Natural killer cell (primary cell): ENCODE data around the gene PTPRCAP. TPM values are rescaled to one million over a fixed set of nuclear protein-coding genes. Genes with fewer than 3 reads are reported as not detected.

Source experiments
- ATAC-seq, 3 donors: fragments of 150-1000 bp in 2 of 3; fragments of 200-7000 bp in 1 of 3; cut with Tn5 transposase; 1 replicate in 1 of 3; 2 replicates in 2 of 3; pipeline ENCODE4 v1.10.0; 2021; ENCODE audit warnings: mild to moderate bottlenecking in 2 of 3, moderate library complexity in 2 of 3
- DNase-seq, 2 donors: peaks; one replicate each; pipeline versions ENCODE4 v3.0.0 to v3.0.0-alpha.2; 2013 to 2021; ENCODE audit warnings: mixed read lengths in 1 of 2
- H3K27ac ChIP-seq: one replicate; pipeline ENCODE4 v1.5.1; 2013; ENCODE audit warnings: mild to moderate bottlenecking, low read length
- H3K27me3 ChIP-seq: one replicate; pipeline ENCODE4 v1.6.1; 2013; ENCODE audit warnings: low read length; ENCODE audit not compliant: control insufficient read depth, insufficient read depth
- H3K36me3 ChIP-seq: one replicate; pipeline ENCODE4 v1.6.1; 2013; ENCODE audit warnings: low read length; ENCODE audit not compliant: control insufficient read depth, insufficient read depth
- H3K4me1 ChIP-seq: one replicate; pipeline ENCODE4 v1.6.1; 2013; ENCODE audit warnings: low read length; ENCODE audit not compliant: control insufficient read depth, insufficient read depth
- H3K4me3 ChIP-seq: one replicate; pipeline ENCODE4 v1.5.1; 2013; ENCODE audit warnings: low read length
- H3K9me3 ChIP-seq: one replicate; pipeline ENCODE4 v1.6.1; 2013; ENCODE audit warnings: low read length; ENCODE audit not compliant: control insufficient read depth, insufficient read depth
- H3K27ac Mint-ChIP-seq, 2 donors: one replicate each; pipeline ENCODE4 v1.8.0; 2022; ENCODE audit warnings: mild to moderate bottlenecking in 2 of 2, mixed read lengths in 2 of 2, moderate library complexity in 1 of 2
- H3K27me3 Mint-ChIP-seq, 2 donors: one replicate each; pipeline ENCODE4 v1.8.0; 2022; ENCODE audit warnings: low read depth in 2 of 2, mixed read lengths in 2 of 2
- H3K36me3 Mint-ChIP-seq: one replicate; pipeline ENCODE4 v1.8.0; 2022; ENCODE audit warnings: mixed read lengths
- H3K4me1 Mint-ChIP-seq, 2 donors: one replicate each; pipeline ENCODE4 v1.8.0; 2022; ENCODE audit warnings: mixed read lengths in 2 of 2
- H3K4me3 Mint-ChIP-seq: one replicate; pipeline ENCODE4 v1.8.0; 2022; ENCODE audit warnings: mild to moderate bottlenecking, moderate library complexity, mixed read lengths
- H3K9me3 Mint-ChIP-seq, 2 donors: one replicate each; pipeline ENCODE4 v1.8.0; 2022; ENCODE audit warnings: mixed read lengths in 2 of 2
- WGBS: methylation state at CpG from one replicate; pipeline ENCODE4 v1.1.7; 2013; ENCODE audit warnings: missing lambda C conversion rate; ENCODE audit not compliant: insufficient coverage; 5-methylcytosine and 5-hydroxymethylcytosine counted together
- intact Hi-C: fragments of 100-400 bp; cut with micrococcal nuclease; formaldehyde crosslinking; loops from one replicate; pipeline ENCODE4 v1.14.2; 2022
- total RNA-seq, 4 donors: library from RNA; stranded (reverse); fragments of 120-200 nt in 1 of 4; gene quantifications; one replicate each; pipeline versions ENCODE4 v1.2.3 to v1.2.4, GENCODE V29; 2013 to 2022
- TF ChIP-seq, protein P1 (sequence below): fragments of 200-600 bp; IDR thresholded peaks from one replicate; pipeline ENCODE4 v1.8.0; 2022; ENCODE audit warnings: antibody characterized with exemption

The PTPRCAP gene
- total RNA-seq, 3 donors from 2014 or later (not counting 1 experiment from before 2014, with no cell fraction given): 240 to 301 (median 269) TPM

DNA sequence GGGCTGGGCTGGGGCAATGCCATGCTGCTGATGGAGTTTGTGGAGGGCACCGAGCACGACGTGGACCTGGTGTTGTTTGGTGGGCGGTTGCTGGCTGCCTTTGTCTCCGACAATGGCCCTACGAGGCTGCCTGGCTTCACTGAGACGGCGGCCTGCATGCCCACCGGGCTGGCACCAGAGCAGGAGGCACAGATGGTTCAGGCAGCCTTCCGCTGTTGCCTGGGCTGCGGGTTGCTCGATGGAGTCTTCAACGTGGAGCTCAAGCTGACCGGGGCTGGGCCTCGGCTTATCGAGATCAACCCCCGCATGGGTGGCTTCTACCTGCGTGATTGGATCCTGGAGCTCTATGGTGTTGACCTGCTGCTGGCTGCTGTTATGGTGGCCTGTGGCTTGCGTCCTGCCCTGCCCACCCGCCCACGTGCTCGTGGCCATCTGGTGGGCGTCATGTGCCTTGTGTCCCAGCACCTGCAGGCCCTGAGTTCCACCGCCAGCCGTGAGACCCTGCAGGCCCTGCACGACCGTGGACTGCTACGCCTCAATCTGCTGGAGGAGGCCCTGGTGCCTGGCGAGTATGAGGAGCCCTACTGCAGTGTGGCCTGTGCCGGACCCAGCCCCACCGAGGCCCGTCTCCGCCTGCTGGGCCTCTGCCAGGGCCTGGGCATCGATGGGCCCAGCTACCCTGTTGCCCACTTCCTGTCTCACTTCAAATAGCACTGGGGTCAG, 13.4 kb downstream of the PTPRCAP start:
- H3K4me1 Mint-ChIP-seq: peaks cover 23 to 44% of the 10 kb centered on the region in 2 donors
- Histone ChIP-seq H3K9me3 (no peaks in the 10 kb centered on the region), H3K4me1 (peaks cover 42% of the 10 kb centered on the region), H3K27me3 (no peaks in the 10 kb centered on the region), H3K36me3 (no peaks in the 10 kb centered on the region), H3K4me3 (no peak overlapping the region), H3K27ac (no peak overlapping the region)
- no peak overlapping the region for H3K27ac Mint-ChIP-seq
- no peaks in the 10 kb centered on the region for H3K9me3 Mint-ChIP-seq
- ATAC-seq: no peak
- H3K4me3 Mint-ChIP-seq: no peak overlapping the region
- intact Hi-C loops: no loop called here
- TF ChIP-seq, protein P1, sequence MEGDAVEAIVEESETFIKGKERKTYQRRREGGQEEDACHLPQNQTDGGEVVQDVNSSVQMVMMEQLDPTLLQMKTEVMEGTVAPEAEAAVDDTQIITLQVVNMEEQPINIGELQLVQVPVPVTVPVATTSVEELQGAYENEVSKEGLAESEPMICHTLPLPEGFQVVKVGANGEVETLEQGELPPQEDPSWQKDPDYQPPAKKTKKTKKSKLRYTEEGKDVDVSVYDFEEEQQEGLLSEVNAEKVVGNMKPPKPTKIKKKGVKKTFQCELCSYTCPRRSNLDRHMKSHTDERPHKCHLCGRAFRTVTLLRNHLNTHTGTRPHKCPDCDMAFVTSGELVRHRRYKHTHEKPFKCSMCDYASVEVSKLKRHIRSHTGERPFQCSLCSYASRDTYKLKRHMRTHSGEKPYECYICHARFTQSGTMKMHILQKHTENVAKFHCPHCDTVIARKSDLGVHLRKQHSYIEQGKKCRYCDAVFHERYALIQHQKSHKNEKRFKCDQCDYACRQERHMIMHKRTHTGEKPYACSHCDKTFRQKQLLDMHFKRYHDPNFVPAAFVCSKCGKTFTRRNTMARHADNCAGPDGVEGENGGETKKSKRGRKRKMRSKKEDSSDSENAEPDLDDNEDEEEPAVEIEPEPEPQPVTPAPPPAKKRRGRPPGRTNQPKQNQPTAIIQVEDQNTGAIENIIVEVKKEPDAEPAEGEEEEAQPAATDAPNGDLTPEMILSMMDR: no peak
- 85% methylated on average over 34 of the region's 34 CpGs for WGBS
- DNase-seq: no peak
- H3K27me3 Mint-ChIP-seq: no peaks in the 10 kb centered on the region
- no peaks in the 10 kb centered on the region for H3K36me3 Mint-ChIP-seq

DNA sequence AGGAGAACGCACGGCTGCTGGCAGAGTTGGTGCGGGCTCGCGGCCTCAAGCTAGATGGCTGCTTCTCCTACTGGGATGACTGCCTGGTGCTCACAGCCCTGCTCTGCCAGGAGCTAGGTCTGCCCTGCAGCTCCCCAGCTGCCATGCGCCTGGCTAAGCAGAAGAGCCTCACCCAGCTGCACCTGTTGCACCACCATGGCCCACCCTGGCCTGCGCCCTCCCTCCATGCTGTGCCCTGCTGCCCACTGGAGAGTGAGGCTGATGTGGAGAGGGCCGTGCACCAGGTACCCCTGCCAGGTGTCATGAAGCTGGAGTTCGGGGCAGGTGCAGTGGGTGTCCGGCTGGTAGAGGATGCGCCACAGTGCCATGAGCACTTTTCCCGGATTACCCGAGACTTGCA, 14.0 kb downstream of the PTPRCAP start:
- TF ChIP-seq, protein P1: no peak
- H3K27ac ChIP-seq: no peak overlapping the region
- intact Hi-C loops: no loop called here
- no peaks in the 10 kb centered on the region for H3K27me3 Mint-ChIP-seq
- H3K27ac Mint-ChIP-seq: no peak overlapping the region
- H3K36me3 ChIP-seq: no peaks in the 10 kb centered on the region
- no peaks in the 10 kb centered on the region for H3K27me3 ChIP-seq
- no peak for ATAC-seq
- no peaks in the 10 kb centered on the region for H3K9me3 Mint-ChIP-seq
- H3K4me1 ChIP-seq: peaks cover 42% of the 10 kb centered on the region
- DNase-seq: no peak
- H3K4me1 Mint-ChIP-seq: peaks cover 18 to 44% of the 10 kb centered on the region in 2 donors
- H3K9me3 ChIP-seq: no peaks in the 10 kb centered on the region
- 97% methylated on average over 13 of the region's 13 CpGs for whole genome bisulfite sequencing
- H3K4me3 Mint-ChIP-seq: no peak overlapping the region
- H3K36me3 Mint-ChIP-seq: no peaks in the 10 kb centered on the region
- no peak overlapping the region for H3K4me3 ChIP-seq

DNA sequence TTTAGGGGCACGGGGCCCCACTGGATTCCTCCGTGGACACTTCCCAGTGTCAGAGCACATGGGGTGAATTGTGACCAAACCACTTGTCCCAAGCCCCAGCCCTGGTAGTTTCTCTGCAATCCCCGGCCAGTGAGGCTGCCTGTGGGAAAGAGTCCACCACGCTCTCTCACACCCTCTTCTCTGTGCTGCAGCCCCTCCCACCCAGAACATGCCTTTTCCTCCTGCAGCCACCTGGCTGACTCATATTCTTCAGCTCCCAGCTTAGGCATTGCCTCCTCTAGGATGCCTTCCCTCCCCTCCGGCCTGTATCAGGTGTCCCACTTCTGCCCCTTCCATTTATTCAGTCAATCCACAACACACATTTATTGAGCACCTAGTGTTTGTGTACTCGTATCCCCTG, 14.6 kb downstream of the PTPRCAP start:
- no peaks in the 10 kb centered on the region for H3K9me3 ChIP-seq
- H3K36me3 ChIP-seq: no peaks in the 10 kb centered on the region
- Mint-ChIP-seq H3K27ac (no peak overlapping the region), H3K4me1 (peaks cover 13 to 49% of the 10 kb centered on the region in 2 donors), H3K36me3 (no peaks in the 10 kb centered on the region), H3K27me3 (no peaks in the 10 kb centered on the region), H3K9me3 (no peaks in the 10 kb centered on the region), H3K4me3 (peak overlapping the region; percentile 28)
- H3K27me3 ChIP-seq: no peaks in the 10 kb centered on the region
- peaks cover 47% of the 10 kb centered on the region for H3K4me1 ChIP-seq
- no peak overlapping the region for H3K4me3 ChIP-seq
- intact Hi-C loops: no loop called here
- TF ChIP-seq, protein P1: no peak
- no peak for ATAC-seq
- 82% methylated on average over 6 of the region's 6 CpGs for WGBS
- no peak for DNase-seq
- H3K27ac ChIP-seq: no peak overlapping the region
